Lower leg skin (tissue), 3 donors: ENCODE measurements around the gene SFT2D1.

ENCODE experiments used
- CTCF ChIP-seq, 3 donors: fragments of 450-650 bp; IDR thresholded peaks; one replicate each; pipeline ENCODE4 v1.5.1; 2016; ENCODE audit warnings: antibody characterized with exemption in 3 of 3, mild to moderate bottlenecking in 3 of 3, moderate library complexity in 2 of 3
- POLR2A ChIP-seq, 2 donors: fragments of 450-650 bp; IDR thresholded peaks; one replicate each; pipeline ENCODE4 v1.6.1; 2016 to 2017; ENCODE audit warnings: antibody characterized with exemption in 2 of 2, mild to moderate bottlenecking in 1 of 2, moderate library complexity in 1 of 2

GRCh38 chr6:166341464-166341863, 881 bp downstream of the SFT2D1 start:
- TF ChIP-seq CTCF (IDR thresholded peaks at IDR 0.05) = no peak
- TF ChIP-seq POLR2A (IDR thresholded peaks at IDR 0.05) = no peak
